ENCODE data around the gene CLTRN. TPM values are rescaled to one million over a fixed set of nuclear protein-coding genes. Genes with fewer than 3 reads are reported as not detected.

The CLTRN gene
- total RNA-seq, 1 donor from 2014 or later: 0.16 TPM

DNA sequence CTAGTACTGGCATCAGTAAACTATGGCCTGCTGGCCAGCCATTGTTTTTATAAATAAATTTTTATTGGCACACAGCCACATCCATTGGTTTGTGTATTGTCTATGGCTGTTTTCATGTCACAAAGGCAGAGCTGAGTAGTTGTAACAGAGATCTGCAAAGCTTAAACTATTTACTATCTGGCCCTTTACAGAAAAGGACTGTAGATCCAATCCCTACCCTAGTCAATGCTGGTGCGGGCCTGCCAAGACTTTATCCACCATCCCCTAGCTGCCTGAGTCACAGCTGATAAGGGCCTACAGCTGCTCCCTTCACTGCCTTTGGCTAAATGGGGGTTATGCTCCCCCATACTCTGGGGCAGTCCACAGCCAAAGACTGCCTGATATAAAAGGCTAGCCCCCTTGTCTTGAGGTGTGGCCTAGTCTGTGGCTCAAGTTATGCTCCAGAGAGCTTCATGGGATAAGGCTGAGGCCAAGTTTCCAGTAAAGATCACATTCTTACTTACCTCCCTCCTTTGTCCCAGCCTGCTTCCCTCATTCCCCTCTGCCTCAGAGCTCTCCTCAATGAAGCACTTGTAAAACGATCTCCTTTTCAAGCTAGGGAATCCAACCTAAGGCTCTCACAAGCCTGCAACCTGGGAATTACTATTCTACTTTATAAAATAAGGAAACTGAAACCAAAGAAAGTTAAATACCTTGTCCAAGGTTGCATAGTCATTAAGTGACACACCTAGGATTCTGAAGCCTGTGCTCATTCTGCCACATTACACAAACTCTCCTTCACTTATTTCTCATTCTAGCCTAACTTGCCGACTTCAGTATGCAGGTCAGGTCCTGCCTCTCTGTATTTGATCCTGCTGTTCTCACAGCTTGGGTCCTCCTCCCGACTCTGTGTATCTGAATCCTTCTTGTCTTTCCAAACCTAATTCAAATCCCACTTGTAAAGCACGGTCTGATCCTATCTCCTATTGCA, 84.5 kb downstream of the CLTRN start:
- intact Hi-C loops (cut with micrococcal nuclease): no loop called here
- Mint-ChIP-seq H3K36me3 (ENCODE audit: low read depth) (no peaks in the 10 kb centered on the region), H3K4me1 (no peaks in the 10 kb centered on the region), H3K27ac (no peak overlapping the region), H3K4me3 (no peak overlapping the region), H3K27me3 (peaks cover 2% of the 10 kb centered on the region), H3K9me3 (no peaks in the 10 kb centered on the region)
- no peak for DNase-seq

Other genes with a start within 250 kb of the CLTRN start
- gene PIR, start 171.5 kb downstream of the CLTRN start, total RNA-seq: 3.1 and 4.2 TPM in 2 replicates
- gene BMX, start 164.0 kb downstream of the CLTRN start, total RNA-seq: not detected in 2 replicates
- not detected in 2 replicates for gene ACE2, start 63.8 kb downstream of the CLTRN start, total RNA-seq
- 4.7 and 5.9 TPM in 2 replicates for gene CA5B, start 73.5 kb upstream of the CLTRN start, total RNA-seq
- gene ZRSR2, start 125.7 kb upstream of the CLTRN start, total RNA-seq: 20.0 and 20.3 TPM in 2 replicates
- 24.2 and 28.8 TPM in 2 replicates for gene AP1S2, start 190.0 kb upstream of the CLTRN start, total RNA-seq